HK-2 (cell line): ENCODE measurements around the gene OR14C36.
"Not testable (repeated sequence)": the region's sequence is repeated elsewhere in the genome, so short reads cannot be mapped to it uniquely, and the experiment has no call there.

Source experiments
- DNase-seq: peaks from one replicate; pipeline ENCODE4 v3.0.0-alpha.2; 2018; ENCODE audit not compliant: unreplicated experiment

The OR14C36 gene

GRCh38 chr1:248348475-248348874 is at the start of gene OR14C36:
TSS of gene OR14C36 (plus strand) at chr1:248348775. CDS start at chr1:248348775, 0 bp downstream.
- no peak for DNase-seq

GRCh38 chr1:248303324-248303723 is 45.3 kb upstream of the OR14C36 start, which contains the start of gene OR2T12:
TSS of gene OR2T12 (minus strand) at chr1:248303424. CDS start at chr1:248295578, 7,846 bp downstream.
- no peak for DNase-seq

- DNase-seq = not testable (repeated sequence)
Measured at GRCh38 chr1:248305672-248306071, 42.9 kb upstream of the OR14C36 start.

- DNase-seq = no peak
Measured at GRCh38 chr1:248306103-248306502, 42.5 kb upstream of the OR14C36 start.

GRCh38 chr1:248306740-248307139 is 41.8 kb upstream of the OR14C36 start:
- not testable (repeated sequence) for DNase-seq

GRCh38 chr1:248316796-248317195 is 31.8 kb upstream of the OR14C36 start:
- DNase-seq = no peak

- DNase-seq = no peak
Measured at GRCh38 chr1:248324468-248324867, 24.1 kb upstream of the OR14C36 start, which contains the start of gene OR2M7. TSS of gene OR2M7 (minus strand) at chr1:248324568. CDS start at chr1:248324568, 0 bp downstream.

- DNase-seq = no peak
Measured at GRCh38 chr1:248343451-248343850, 5.1 kb upstream of the OR14C36 start.

GRCh38 chr1:248359415-248359814 is 10.8 kb downstream of the OR14C36 start:
- DNase-seq = no peak

- DNase-seq = no peak
Measured at GRCh38 chr1:248361121-248361715, 12.6 kb downstream of the OR14C36 start, which contains the start of gene OR2T4. TSS of gene OR2T4 (plus strand) at chr1:248361665. CDS start at chr1:248361665, 0 bp downstream.

GRCh38 chr1:248366609-248367008 is 18.0 kb downstream of the OR14C36 start:
- DNase-seq = no peak

- no peak for DNase-seq
Measured at GRCh38 chr1:248372394-248372793, 23.8 kb downstream of the OR14C36 start.

- no peak for DNase-seq
Measured at GRCh38 chr1:248373761-248374160, 25.2 kb downstream of the OR14C36 start.

GRCh38 chr1:248375446-248375845 is 26.9 kb downstream of the OR14C36 start, which contains the start of gene OR2T6:
TSS of gene OR2T6 (plus strand) at chr1:248375746. CDS start at chr1:248387609, 11,863 bp downstream.
- no peak for DNase-seq

- no peak for DNase-seq
Measured at GRCh38 chr1:248376916-248377315, 28.3 kb downstream of the OR14C36 start.

GRCh38 chr1:248380854-248381253 is 32.3 kb downstream of the OR14C36 start:
- DNase-seq = no peak

GRCh38 chr1:248388426-248388825 is 39.9 kb downstream of the OR14C36 start:
- DNase-seq = no peak

- no peak for DNase-seq
Measured at GRCh38 chr1:248393050-248393449, 44.5 kb downstream of the OR14C36 start.
